Prostate gland (tissue), 2 donors: Measurements from ENCODE around the gene B9D2. TPM values are rescaled to one million over a fixed set of nuclear protein-coding genes. Genes with fewer than 3 reads are reported as not detected.

Experiments used
- DNase-seq: peaks from one replicate; pipeline ENCODE4 v3.0.0-alpha.2; 2019; ENCODE audit warnings: low spot score
- H3K27ac ChIP-seq, 2 donors: fragments of 200-600 bp; sonication (generic); 2 replicates each; pipeline ENCODE4 v1.5.1; 2017 to 2019
- H3K27me3 ChIP-seq: fragments of 200-600 bp; sonication (generic); replicated peaks from 2 replicates; pipeline ENCODE4 v1.5.1; 2019; ENCODE audit not compliant: insufficient read depth
- H3K36me3 ChIP-seq, 2 donors: fragments of 200-600 bp; sonication (generic); 1 replicate in 1 of 2; 2 replicates in 1 of 2; pipeline versions ENCODE4 v1.5.1 to v1.8.1; 2017 to 2019
- H3K4me1 ChIP-seq: fragments of 200-600 bp; sonication (generic); replicated peaks from 2 replicates; pipeline ENCODE4 v1.5.1; 2019
- H3K4me3 ChIP-seq, 2 donors: fragments of 200-600 bp; sonication (generic); 2 replicates each; pipeline ENCODE4 v1.5.1; 2017 to 2019
- H3K9me3 ChIP-seq: fragments of 200-600 bp; sonication (generic); 2 replicates; pipeline ENCODE4 v1.5.1; 2017
- POLR2A ChIP-seq: fragments of 450-650 bp; IDR thresholded peaks from one replicate; pipeline ENCODE4 v1.6.1; 2016; ENCODE audit warnings: antibody characterized with exemption, mild to moderate bottlenecking
- POLR2AphosphoS5 ChIP-seq: sonication (generic); formaldehyde crosslinking; IDR thresholded peaks from one replicate; pipeline ENCODE4 v1.6.1; 2017; ENCODE audit warnings: antibody characterized with exemption
- WGBS: methylation state at CpG from one replicate; pipeline ENCODE4 v1.1.5; 2018; 5-methylcytosine and 5-hydroxymethylcytosine counted together
- intact Hi-C: fragments of 100-400 bp; cut with DNase I; formaldehyde crosslinking; loops from one replicate; pipeline ENCODE4 v1.14.2; 2022
- total RNA-seq, 2 donors: library from RNA; depleted of rRNA; stranded (reverse); fragments of >200 nt; gene quantifications; one replicate each; pipeline ENCODE4 v1.1.0, GENCODE V29; 2016
- TF ChIP-seq, protein P1 (sequence below), 4 experiments: fragments of 200-600 bp in 2 of 4; fragments of 450-650 bp in 2 of 4; sonication (generic) in 2 of 4; IDR thresholded peaks; 1 replicate in 3 of 4; 2 replicates in 1 of 4; pipeline ENCODE4 v1.5.1; 2016 to 2019; ENCODE audit warnings: antibody characterized with exemption in 4 of 4, mild to moderate bottlenecking in 2 of 4, moderate library complexity in 2 of 4

B9D2 gene
- total RNA-seq, 2 donors from 2014 or later = 10.7 to 17.1 TPM

DNA sequence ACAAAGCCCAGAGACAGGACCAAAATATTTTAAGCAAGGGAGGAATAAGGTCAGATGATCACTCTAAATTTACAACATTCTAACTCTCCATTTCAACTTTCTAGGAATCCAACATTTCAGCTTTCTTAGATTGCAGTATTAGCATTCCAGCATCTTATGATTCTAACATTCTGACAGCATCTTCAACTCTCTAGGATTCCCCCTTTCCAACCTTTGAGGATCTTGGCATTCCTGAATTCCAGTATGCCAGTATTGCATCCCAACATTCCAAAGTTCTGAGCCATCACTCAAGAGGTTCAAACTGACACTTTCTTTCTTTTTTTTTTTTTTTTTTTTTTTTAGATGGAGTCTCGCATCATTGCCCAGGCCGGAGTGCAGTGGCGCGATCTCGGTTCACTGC is 24.0 kb downstream of the B9D2 start:
- intact Hi-C loops = no loop called here
- no peak overlapping the region for H3K4me3 ChIP-seq

DNA sequence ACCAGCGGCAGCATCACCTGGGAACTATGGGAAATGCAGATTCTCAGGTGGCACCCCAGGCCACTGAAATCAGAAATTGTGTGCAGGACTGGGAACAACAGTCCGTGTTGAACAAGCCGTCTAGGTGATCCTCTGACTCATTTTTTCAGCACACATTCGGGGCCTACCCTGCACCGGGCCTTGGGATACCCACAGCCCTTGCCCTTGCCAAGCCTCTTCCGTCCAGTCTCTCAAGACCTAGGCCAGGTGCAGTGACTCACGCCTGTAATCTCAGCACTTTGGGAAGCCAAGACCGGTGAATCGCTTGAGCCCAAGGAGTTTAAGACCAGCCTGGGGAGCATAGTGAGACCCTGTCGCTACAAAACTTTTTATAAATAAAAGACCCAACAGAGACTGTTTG is 28.5 kb downstream of the B9D2 start:
- Histone ChIP-seq H3K4me1 (no peaks in the 10 kb centered on the region), H3K9me3 (no peaks in the 10 kb centered on the region), H3K27me3 (no peaks in the 10 kb centered on the region), H3K36me3 (no peaks in the 10 kb centered on the region), H3K4me3 (no peak overlapping the region), H3K27ac (no peak overlapping the region)
- no peak for DNase-seq
- 94% methylated on average over 10 of the region's 10 CpGs for WGBS
- intact Hi-C loops = no loop called here
- TF ChIP-seq, protein P1, sequence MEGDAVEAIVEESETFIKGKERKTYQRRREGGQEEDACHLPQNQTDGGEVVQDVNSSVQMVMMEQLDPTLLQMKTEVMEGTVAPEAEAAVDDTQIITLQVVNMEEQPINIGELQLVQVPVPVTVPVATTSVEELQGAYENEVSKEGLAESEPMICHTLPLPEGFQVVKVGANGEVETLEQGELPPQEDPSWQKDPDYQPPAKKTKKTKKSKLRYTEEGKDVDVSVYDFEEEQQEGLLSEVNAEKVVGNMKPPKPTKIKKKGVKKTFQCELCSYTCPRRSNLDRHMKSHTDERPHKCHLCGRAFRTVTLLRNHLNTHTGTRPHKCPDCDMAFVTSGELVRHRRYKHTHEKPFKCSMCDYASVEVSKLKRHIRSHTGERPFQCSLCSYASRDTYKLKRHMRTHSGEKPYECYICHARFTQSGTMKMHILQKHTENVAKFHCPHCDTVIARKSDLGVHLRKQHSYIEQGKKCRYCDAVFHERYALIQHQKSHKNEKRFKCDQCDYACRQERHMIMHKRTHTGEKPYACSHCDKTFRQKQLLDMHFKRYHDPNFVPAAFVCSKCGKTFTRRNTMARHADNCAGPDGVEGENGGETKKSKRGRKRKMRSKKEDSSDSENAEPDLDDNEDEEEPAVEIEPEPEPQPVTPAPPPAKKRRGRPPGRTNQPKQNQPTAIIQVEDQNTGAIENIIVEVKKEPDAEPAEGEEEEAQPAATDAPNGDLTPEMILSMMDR (IDR thresholded peaks at IDR 0.05) = no peak
- TF ChIP-seq POLR2AphosphoS5 = no peak
- no peak for TF ChIP-seq POLR2A

More for the DNA sequence above, 24.0 kb downstream of the B9D2 start:
- Histone ChIP-seq H3K27ac (no peak overlapping the region), H3K4me1 (no peaks in the 10 kb centered on the region), H3K9me3 (no peaks in the 10 kb centered on the region), H3K36me3 (no peaks in the 10 kb centered on the region), H3K27me3 (no peaks in the 10 kb centered on the region)
- TF ChIP-seq POLR2A (no peak), POLR2AphosphoS5 (no peak)
- TF ChIP-seq, protein P1 (IDR thresholded peaks at IDR 0.05) = no peak
- DNase-seq = no peak
- 99% methylated on average over 5 of the region's 5 CpGs for WGBS

DNA sequence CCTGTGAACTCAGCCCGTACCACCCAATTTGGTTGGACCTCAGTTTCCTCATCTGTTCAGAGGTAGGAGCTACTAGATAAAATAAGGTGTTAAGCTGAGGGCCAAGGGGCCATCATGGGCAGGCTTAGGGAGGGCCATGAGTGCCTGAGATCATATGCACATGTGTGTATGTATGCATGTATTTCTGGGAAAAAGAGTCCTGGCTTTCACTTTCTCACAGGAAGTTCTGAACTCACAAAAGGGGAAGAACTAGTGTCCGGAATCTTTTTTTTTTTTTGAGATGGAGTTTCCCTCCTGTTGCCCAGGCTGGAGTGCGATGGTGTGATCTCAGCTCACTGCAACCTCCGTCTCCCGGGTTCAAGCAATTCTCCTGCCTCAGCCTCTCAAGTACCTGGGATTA is 29.2 kb downstream of the B9D2 start:
- Histone ChIP-seq H3K27me3 (no peaks in the 10 kb centered on the region), H3K4me3 (no peak overlapping the region), H3K4me1 (no peaks in the 10 kb centered on the region), H3K9me3 (no peaks in the 10 kb centered on the region), H3K27ac (no peak overlapping the region), H3K36me3 (no peaks in the 10 kb centered on the region)
- TF ChIP-seq, protein P1 (IDR thresholded peaks at IDR 0.05) = no peak
- TF ChIP-seq POLR2AphosphoS5 (no peak), POLR2A (no peak)
- WGBS = 85% methylated on average over 5 of the region's 5 CpGs
- no peak for DNase-seq
- intact Hi-C loops = no loop called here

DNA sequence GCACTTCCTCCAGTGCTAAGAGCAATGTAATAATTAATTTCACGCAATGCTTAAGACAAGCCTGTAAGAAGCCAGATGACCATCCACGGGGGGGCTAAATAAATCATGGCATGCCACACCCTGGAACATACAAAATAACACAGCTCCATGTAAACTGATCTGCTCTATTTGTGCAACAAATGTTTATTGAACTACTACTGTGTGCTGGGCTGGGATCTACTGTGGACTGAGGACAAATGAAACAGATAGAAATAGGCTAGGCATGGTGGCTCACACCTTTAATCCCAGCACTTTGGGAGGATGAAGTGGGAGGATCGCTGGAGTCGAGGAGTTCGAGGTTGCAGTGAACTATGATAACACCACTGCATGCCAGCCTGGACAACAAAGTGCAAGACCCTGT is 31.5 kb downstream of the B9D2 start:
- Histone ChIP-seq H3K36me3 (no peaks in the 10 kb centered on the region), H3K9me3 (no peaks in the 10 kb centered on the region), H3K27ac (no peak overlapping the region), H3K4me3 (no peak overlapping the region), H3K27me3 (no peaks in the 10 kb centered on the region), H3K4me1 (no peaks in the 10 kb centered on the region)
- TF ChIP-seq, protein P1 (IDR thresholded peaks at IDR 0.05) = no peak
- TF ChIP-seq POLR2A (no peak), POLR2AphosphoS5 (no peak)
- DNase-seq = no peak
- intact Hi-C loops = no loop called here
- 93% methylated on average over 5 of the region's 5 CpGs for WGBS

DNA sequence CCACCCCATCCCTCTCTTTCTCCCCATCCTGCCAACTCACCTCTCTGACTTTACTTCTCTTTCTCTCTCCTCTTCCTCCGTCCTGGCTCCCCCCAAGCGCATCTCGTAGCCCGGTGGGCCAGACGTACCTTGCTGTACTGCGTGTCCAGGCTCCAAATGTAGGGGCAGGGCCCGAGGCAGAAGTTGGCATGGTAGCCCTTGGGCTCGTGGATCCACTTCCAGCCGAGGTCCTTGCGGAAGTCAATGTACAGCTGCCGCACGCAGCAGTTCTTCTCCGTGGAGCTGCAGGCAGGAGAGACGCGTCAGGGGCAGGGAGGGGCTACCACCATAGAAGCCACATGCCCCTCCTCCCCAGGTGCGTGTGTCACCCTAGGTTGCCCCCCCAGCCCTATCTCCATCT is 31.9 kb downstream of the B9D2 start:
- Histone ChIP-seq H3K4me1 (no peaks in the 10 kb centered on the region), H3K36me3 (no peaks in the 10 kb centered on the region), H3K4me3 (no peak overlapping the region), H3K27me3 (no peaks in the 10 kb centered on the region), H3K9me3 (no peaks in the 10 kb centered on the region), H3K27ac (no peak overlapping the region)
- intact Hi-C loops = no loop called here
- TF ChIP-seq, protein P1 (IDR thresholded peaks at IDR 0.05) = no peak
- DNase-seq = no peak
- 93% methylated on average over 16 of the region's 16 CpGs for WGBS
